Measurements from ENCODE around the gene SORCS2. TPM values are rescaled to one million over a fixed set of nuclear protein-coding genes. Genes with fewer than 3 reads are reported as not detected.
A peak's percentile ranks its signal among the peaks of the same experiment; 100 is the strongest.

The SORCS2 gene
- polyA plus RNA-seq, 1 donor = 6.9 TPM

DNA sequence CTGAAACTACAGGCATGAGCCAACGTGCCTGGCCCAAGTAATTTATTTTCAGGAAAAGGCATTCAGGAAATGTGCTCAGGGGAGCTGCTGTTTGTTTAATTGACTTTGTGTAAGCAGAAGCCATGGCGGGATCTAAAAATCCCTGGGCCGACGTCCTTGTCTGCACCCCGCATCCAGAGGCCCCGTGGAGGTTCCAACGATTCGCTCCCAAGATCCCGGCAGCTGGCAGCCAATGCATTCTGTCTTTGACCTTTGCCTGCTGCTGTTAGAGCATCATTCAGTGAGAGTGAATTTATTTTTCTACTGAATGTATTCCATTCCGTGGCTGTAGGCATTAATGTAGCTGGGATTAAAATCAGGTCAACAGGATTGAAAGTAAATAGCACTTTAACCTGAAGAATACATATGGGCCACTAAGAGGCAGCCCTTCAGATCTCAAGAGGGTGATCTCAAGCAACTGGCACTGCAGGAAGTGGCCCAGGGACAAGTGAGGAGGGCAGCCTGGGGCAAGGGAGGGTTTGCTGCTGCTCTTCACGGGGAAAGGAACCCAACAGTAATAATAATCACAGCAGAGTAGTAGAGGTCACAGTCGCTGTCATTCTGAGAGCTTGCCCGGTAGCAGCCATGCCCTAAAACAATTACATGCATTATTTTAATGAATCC is 167.2 kb downstream of the SORCS2 start:
- no peak for DNase-seq

DNA sequence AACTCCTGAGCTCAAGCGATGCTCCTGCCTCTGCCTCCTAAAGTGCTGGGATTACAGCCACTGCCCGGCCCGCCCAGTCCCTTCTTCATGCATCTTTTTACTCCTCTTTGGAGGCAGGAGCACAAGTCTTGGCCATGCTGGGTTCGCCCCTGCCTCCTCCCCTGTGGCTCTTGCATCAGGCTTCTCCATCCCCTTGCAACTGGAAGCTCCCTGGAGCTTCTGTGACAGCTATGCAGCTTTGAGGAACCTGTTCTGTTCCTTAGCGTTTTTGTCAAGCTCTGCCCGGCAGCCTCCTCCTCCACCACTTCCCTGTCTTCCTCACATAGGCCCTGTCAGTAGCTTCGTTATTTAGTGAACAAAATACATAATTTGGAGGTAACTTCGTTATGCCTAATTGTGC is 168.5 kb downstream of the SORCS2 start:
- no peak for DNase-seq

DNA sequence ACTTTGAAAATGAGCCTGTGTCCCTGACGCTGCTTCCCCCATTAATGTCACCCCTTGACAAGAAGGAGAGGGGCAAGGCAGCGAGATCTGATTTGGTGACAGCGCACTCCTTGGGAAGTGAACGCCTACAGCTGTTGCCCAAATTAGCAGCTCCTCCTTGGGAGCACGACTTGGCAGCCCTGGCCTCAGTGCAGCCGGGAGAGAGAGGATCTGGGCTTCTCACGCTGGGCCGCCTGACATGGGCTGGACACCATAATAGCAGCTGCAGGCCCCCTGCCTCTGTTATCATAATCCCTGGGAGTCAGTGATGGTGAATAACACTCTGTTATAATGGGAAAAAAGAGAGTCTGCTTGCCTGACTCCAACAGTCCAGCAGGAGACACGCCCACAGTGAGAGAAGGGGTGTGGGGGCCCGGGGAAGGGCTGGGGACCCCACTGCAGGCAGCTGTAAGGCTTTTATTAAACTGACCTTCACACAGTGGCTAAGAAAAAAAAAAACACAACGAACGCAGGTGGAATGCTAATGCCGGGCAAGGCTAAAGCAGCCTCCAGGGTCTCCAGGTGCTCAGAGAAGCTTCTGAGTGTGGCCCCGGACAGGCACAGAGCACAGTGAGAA is 169.1 kb downstream of the SORCS2 start:
- peak; percentile 54 for DNase-seq

DNA sequence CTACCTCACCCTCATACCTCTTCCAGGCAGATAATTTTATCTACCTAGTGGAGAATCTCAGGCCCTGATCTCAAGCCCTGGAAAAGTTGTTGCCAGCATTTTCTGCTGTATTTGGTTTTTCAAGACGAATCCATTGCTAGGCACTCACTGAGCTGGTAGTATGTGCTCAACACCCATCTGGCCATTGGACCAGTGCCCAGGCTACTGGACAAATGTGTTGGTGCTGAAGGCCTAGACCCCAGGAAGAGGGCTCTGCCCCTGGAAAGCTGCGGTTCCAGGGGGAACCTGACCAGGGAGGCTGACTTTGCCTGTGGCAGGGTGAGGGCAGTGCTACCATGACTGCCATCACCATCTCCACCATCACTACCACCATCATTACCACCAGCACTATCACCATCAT is 170.0 kb downstream of the SORCS2 start:
- no peak for DNase-seq

DNA sequence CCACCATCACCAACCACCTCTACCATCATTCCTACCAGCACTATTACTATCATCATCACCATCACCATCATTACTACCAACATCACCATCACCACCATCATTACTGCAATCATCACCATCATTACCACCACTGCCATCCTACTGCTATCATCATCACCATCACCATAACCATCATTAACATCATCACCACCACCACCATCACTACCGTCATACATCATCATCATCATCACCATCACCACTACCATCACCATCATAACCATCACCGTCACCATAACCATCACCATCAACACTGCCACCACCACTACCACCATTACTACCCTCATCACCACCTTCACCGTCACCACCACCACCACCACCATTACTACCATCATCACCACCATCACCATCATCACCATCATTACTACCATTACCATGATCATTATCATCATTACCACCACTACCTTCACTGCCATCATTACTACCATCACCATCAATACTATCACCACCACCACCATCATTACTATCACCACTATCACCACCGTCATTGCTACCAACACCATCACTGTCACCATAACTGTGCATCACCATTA is 170.6 kb downstream of the SORCS2 start:
- DNase-seq = no peak

DNA sequence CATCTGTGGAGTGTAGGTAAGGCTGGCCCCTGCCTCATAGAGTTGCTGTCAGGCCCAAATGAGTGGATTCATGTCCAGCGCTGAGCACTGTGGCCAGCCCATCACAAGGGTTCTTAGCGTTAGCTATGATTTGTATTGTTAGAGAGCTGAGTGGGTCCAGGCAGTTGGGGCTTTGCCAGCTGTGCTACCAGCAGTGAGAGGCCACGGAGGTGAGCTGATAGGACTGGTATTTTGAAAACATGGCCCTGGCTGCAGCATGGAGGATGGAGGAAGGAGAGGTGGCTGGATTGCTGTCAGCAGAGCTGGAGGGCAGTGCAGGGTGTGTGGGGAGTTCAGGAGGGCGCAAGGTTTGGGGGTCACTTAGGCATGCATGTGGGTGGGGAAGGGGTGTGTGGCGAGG is 172.6 kb downstream of the SORCS2 start:
- no peak for DNase-seq

DNA sequence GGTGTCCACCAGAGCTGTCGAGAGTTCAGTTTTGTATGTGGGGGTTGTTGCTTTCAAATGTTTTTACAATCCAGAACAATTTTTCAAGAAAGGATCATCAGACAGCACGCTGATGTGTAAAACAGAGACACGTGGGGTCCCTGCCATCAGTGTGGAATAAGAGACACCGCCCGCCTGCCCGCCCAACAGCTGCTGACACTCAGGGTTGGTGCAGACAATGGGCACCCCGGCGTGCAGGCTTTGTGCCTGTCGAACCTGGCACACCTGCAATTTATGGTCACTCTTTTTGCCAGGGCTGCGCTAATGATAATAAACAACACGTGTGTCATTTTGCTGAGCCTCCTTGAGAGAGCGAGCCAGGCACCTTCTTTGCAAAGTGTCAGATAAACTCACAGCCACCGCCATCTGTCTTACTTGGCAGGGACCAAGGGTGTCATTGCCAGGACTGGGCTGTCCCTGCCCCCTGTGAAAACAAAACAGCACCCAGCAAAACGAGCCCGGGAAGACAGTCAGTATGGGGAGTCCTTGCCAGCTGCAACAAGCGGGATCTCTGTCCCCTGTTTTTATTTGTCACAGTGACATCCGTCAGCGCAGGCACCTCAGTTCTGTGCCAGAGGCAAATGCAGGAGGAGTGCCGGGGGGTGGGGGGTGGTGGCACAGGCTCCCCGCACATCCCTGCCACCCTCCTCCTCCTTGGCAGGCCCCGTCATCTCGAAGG is 173.3 kb downstream of the SORCS2 start:
- peak; percentile 42 for DNase-seq

DNA sequence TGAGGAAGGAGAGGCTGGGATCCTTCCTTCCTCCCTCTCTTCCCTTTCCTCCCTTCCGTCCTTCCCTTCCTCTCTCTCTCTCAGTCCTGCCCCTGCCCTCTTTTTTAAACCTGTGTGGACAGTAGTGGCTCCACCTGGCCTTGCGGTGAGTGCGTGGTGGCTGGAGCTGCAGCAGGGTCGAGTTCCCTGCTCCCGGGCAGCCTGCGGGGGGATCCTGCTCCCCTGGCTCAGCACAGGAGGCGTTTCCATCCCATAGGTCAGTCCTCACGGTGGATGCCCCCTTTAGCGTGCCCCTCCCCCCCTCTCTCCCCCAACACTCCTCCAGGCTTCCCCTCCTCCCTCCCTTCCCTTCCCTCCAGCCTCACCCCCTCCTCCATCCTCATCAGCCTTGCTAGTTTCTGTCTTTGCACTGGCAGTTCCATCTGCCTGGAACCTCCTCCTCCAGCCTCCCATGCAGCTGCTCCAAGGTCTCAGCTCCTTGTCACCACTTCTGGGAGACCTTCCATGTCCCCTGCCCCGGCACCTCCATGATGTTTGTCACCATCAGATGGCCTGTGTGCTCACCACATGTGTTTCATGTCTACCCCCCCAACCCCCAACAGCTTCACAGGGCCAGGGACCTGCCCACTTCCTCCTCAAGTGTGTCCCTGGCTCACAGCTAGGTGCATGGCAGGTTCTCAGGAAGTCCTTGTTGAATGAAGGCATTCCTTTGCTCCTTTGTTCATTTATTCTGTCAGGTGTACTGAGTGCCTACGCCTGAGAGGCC is 174.0 kb downstream of the SORCS2 start:
- DNase-seq = no peak

GRCh38 chr4:7366954-7367353 is 174.6 kb downstream of the SORCS2 start:
- DNase-seq = no peak

GRCh38 chr4:7367406-7367805 is 175.1 kb downstream of the SORCS2 start:
- DNase-seq = no peak

DNA sequence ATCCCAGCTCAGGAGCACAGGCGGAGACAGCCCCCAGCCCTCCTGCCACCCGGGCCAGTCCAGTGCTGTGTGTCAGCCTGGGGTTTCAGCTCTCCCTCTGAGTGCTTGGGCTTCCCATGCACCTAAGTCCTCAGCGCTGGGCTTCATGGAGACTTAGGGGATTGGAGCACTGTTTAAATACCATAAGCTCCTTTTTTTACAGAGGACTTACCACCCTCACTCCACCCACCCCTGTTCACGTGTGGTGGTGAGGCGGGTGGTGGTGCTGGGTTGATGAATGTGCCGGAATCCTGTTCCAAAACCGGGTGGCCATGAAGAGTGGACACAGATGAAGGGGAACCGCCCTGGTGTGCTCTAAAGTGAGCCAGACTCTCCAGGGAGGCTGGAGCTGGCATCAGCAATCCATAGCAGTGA is 175.5 kb downstream of the SORCS2 start:
- DNase-seq = no peak

- no peak for DNase-seq
Observed at GRCh38 chr4:7368296-7368695, 176.0 kb downstream of the SORCS2 start.

- DNase-seq = no peak
Observed at GRCh38 chr4:7369511-7369910, 177.2 kb downstream of the SORCS2 start.

DNA sequence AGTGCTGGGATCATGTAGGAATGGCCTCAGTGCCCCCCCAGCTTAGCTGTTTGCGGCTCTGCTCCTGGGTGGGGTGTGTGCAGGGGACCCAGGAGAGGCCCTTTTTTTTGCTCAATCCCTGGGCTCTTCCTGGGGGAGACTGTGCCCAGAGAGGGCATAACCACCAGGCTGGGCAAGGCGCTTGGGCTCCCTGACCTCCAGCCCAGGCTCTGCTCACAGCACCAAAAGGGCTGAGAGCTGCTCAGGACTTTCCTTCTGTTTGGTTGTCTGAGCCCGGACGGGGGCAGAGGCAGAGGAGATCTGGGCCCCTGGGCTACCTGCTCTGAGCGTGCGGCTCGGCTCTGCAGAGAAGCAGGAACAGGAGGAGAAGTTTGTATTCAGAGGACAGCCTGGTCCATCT is 177.7 kb downstream of the SORCS2 start:
- DNase-seq = no peak

DNA sequence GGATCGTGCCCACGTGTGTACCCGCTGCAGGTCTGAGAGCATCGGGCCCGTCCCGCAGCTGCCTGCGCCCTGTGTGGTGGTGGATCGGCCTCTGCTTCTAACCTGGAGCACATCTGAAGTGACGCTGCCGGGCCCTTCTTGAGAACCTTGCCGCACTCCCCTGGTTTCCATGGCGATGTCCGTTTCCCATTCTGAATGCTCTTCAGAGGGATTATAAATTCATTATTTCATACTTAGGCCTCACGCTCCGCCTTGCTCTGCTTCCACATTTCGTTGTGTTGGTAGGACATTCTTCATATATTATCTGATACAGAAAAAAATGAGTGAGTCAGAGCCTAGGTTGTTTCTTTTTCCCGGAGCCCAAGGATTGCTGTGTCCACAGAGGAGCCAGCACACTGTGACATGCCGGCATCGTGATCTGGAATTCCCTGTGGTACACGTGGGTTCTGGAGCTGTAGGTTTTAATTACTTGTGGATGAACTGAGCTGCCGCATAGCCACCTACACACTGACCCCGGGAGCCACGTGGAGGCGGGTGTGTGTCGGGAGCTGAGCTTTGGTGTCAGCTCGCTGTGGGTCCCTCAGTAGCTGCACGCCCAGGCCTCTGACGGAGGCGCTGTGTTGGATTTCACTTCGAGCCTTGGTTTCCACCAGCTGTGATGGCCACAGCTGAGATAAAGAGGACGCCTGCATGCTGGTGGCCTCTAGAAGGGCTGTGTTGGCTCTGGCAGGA is 179.0 kb downstream of the SORCS2 start:
- no peak for DNase-seq

DNA sequence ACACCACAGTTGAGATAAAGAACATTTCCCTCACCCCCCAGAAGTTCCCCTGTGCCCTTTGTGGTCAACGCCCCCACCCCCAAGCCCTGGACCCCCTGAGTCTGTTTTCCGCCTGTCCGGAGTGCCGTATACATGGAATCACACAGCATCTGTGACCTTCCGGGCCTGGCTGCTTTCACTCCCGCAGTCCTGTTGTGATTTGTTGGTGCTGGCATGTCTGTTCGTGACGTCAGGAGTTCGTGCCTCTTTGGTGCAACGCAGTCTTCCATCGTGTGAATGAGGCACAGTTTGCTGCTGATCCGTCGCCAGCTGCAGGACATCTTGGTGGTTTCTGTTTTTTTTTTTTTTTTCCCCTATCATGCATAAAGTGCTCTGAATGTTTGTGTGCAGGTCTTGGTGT is 180.3 kb downstream of the SORCS2 start:
- DNase-seq = no peak

DNA sequence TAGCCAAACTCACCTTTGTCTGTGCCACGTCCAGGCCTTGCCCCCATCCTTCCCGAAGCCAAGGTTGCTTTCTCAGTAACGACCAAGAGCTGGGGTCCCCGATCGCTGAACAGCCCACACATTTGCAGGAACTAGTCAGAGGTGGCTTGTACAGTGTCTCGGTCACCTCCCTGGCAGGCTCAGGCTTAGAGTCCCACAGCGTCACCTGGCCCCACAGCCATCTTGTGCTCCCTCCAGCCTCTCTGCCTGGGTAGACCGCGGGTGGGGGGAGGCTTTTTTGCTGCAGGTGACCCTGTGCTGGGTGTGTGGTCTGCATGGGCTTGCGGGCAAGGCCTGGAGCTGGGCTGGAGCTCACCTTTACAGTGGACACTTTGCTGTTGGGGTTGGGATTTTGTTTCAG is 182.2 kb downstream of the SORCS2 start:
- no peak for DNase-seq

DNA sequence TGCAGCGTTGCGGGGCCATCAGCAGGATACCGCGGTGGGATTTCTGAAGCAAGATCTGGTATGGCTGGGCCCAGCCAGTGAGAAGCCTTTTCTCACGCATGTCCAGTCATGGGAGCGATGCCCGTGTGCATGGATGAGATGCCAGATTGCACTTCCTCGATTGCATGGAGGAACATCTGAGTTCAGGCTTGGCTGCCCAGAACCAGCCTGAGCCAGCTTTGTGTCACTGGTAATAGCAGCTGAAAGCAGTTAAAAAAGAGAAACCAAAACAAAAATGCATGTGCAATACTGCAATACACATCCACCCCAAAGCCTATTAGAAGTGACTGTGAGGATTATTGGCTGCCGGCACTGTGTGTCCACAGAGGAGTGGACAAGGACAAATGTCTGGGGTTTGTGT is 183.1 kb downstream of the SORCS2 start:
- no peak for DNase-seq

GRCh38 chr4:7377223-7377865 is 185.0 kb downstream of the SORCS2 start:
- no peak for DNase-seq

DNA sequence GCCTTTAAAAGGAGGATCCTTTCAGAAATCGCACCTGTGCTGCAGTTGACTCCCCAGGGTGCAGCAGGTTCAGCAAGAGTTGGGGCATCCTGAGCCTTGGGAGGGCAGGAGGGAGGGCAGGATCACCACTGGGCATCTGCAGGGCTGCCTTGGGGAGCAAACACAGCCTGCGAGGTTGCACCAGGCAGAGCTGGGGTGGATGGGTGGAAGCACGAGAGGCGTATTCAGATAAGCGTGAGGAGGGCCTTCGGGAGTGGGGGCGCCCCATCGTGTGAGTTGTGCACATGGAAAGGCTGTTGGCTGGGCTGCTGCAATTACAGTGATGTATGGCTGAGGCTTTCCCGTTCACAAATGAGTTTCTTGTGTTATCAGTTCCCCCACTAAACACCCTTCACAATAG is 186.8 kb downstream of the SORCS2 start:
- DNase-seq = no peak

DNA sequence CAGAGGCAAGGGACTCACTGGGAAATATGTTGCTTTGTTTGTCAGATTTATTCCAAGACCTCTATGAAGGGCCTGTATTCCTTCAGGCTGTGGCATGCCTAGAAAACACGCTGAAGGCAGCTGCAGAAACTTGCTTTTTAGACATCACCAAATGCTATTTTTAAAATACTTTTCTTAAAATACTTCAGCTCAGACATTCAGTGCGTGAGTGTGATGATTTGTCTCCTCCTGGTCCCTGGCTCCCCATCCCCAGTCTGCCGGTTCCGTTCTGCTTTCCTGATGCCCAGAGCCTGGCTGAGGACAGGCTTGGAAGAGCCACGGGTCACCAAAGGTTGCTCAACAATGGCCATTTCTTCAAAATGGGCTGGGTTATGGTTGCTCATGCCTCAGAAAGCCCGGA is 187.4 kb downstream of the SORCS2 start:
- no peak for DNase-seq
